ENCODE data around the gene ALK. TPM values are rescaled to one million over a fixed set of nuclear protein-coding genes. Genes with fewer than 3 reads are reported as not detected.

ALK gene
- total RNA-seq, 3 donors from 2014 or later: 0.07 to 2.4 (median 0.09) TPM

GRCh38 chr2:29614295-29614830, 307.0 kb downstream of the ALK start:
- TF ChIP-seq, protein P1, sequence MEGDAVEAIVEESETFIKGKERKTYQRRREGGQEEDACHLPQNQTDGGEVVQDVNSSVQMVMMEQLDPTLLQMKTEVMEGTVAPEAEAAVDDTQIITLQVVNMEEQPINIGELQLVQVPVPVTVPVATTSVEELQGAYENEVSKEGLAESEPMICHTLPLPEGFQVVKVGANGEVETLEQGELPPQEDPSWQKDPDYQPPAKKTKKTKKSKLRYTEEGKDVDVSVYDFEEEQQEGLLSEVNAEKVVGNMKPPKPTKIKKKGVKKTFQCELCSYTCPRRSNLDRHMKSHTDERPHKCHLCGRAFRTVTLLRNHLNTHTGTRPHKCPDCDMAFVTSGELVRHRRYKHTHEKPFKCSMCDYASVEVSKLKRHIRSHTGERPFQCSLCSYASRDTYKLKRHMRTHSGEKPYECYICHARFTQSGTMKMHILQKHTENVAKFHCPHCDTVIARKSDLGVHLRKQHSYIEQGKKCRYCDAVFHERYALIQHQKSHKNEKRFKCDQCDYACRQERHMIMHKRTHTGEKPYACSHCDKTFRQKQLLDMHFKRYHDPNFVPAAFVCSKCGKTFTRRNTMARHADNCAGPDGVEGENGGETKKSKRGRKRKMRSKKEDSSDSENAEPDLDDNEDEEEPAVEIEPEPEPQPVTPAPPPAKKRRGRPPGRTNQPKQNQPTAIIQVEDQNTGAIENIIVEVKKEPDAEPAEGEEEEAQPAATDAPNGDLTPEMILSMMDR (IDR thresholded peaks at IDR 0.05): no peak
- ATAC-seq: no peak
- Histone ChIP-seq H3K4me3 (no peak overlapping the region), H3K4me1 (ENCODE audit: low read depth) (no peaks in the 10 kb centered on the region), H3K36me3 (ENCODE audit: low read depth) (no peaks in the 10 kb centered on the region), H3K9me3 (no peaks in the 10 kb centered on the region)
- no peak for DNase-seq
- intact Hi-C loops (cut with DNase I, micrococcal nuclease): no loop called here

- Histone ChIP-seq H3K4me3 (no peak overlapping the region), H3K9me3 (no peaks in the 10 kb centered on the region), H3K4me1 (ENCODE audit: low read depth) (no peaks in the 10 kb centered on the region), H3K36me3 (ENCODE audit: low read depth) (no peaks in the 10 kb centered on the region)
- TF ChIP-seq, protein P1 (IDR thresholded peaks at IDR 0.05): no peak
- ATAC-seq: no peak
- DNase-seq: no peak
- intact Hi-C loops (cut with DNase I, micrococcal nuclease): no loop called here
These were observed 307.6 kb downstream of the ALK start for GRCh38 chr2:29613792-29614266.

GRCh38 chr2:29613067-29613466, 308.3 kb downstream of the ALK start:
- ATAC-seq (no peak), DNase-seq (no peak)
- Histone ChIP-seq H3K4me3 (no peak overlapping the region), H3K9me3 (no peaks in the 10 kb centered on the region), H3K36me3 (ENCODE audit: low read depth) (no peaks in the 10 kb centered on the region), H3K4me1 (ENCODE audit: low read depth) (no peaks in the 10 kb centered on the region)
- TF ChIP-seq, protein P1 (IDR thresholded peaks at IDR 0.05): no peak
- intact Hi-C loops (cut with DNase I, micrococcal nuclease): no loop called here

DNA sequence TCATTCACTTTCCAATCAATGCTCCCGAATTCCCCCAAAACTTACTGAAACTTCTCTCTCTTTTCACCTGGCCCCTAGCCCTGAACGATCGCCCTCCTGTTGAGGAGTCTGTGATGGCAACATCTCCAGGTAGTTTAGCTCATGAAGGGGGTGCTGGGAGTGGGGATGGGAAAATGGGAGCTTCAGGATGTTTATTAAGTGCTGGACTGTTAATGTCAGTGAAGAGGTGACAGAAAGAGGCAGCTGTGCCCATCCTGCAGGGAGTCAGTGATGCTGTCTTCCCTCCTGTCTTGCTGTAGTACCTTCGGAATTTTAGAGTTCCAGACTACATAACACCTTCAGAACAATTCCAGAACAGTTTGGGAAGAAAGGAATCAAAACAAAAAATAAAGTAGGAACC, 308.8 kb downstream of the ALK start:
- ATAC-seq: no peak
- intact Hi-C loops (cut with DNase I, micrococcal nuclease): no loop called here
- H3K4me1 ChIP-seq (ENCODE audit: low read depth): no peaks in the 10 kb centered on the region
- TF ChIP-seq, protein P1 (IDR thresholded peaks at IDR 0.05): no peak
- DNase-seq: no peak
- H3K9me3 ChIP-seq: no peaks in the 10 kb centered on the region
- H3K4me3 ChIP-seq: no peak overlapping the region
- no peaks in the 10 kb centered on the region for H3K36me3 ChIP-seq (ENCODE audit: low read depth)

DNA sequence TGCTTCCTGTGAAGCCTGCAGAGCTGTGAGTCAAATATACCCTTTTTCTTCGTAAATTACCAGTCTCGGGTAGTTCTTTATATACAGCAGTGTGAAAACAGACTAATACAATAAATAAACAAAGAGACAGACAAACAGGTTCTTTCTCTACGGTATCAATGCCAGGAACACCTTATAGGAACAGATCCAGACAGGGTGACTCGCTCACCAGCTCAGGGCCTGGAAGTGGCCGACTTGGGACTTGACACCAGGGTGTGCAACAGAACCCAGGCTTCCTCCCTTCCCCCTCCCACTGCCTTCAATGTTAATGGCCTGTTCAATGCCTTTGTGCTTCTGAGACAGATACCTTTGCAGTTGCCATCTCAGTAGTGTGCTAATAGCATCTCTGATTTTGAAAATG, 309.5 kb downstream of the ALK start:
- no peaks in the 10 kb centered on the region for H3K9me3 ChIP-seq
- TF ChIP-seq, protein P1 (IDR thresholded peaks at IDR 0.05): no peak
- H3K36me3 ChIP-seq (ENCODE audit: low read depth): no peaks in the 10 kb centered on the region
- H3K4me3 ChIP-seq: no peak overlapping the region
- DNase-seq: no peak
- H3K4me1 ChIP-seq (ENCODE audit: low read depth): no peaks in the 10 kb centered on the region
- no peak for ATAC-seq
- intact Hi-C loops (cut with DNase I, micrococcal nuclease): no loop called here

DNA sequence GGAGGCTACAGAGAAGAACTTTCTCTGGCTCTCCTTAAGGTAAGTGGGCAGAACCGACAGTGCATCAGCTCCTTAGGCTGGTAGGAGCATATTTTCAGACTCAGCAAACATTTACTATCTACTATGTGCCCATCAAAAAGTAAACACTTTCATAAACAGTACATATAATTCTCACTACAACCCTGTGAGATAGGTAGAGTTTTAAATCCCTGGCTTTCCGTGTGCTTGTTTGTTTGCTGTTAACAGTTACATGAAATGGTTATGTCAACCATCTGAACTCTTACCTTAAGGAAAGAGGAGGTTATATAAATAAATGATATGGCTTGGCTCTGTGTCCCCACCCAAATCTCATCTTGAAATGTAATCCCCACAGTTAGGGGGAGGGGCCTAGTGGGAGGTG, 310.1 kb downstream of the ALK start:
- no peak for DNase-seq
- Histone ChIP-seq H3K9me3 (no peaks in the 10 kb centered on the region), H3K4me3 (no peak overlapping the region), H3K36me3 (ENCODE audit: low read depth) (no peaks in the 10 kb centered on the region), H3K4me1 (ENCODE audit: low read depth) (no peaks in the 10 kb centered on the region)
- TF ChIP-seq, protein P1 (IDR thresholded peaks at IDR 0.05): no peak
- ATAC-seq: no peak
- intact Hi-C loops (cut with DNase I, micrococcal nuclease): no loop called here

Measured in mucosa of descending colon (tissue), 3 donors.